Stimulated activated CD4-positive, alpha-beta T cell treated with anti-CD3 and anti-CD28 coated beads, TNF-alpha, amount 100 ng/mL, for 1 hour (primary cell): Measurements from ENCODE around the gene ZNRF2.

Experiments
- DNase-seq, 3 donors: peaks; one replicate each; pipeline ENCODE4 v3.0.0-alpha.2; 2020; ENCODE audit warnings: low read depth in 3 of 3, low spot score in 1 of 3

Gene ZNRF2

DNA sequence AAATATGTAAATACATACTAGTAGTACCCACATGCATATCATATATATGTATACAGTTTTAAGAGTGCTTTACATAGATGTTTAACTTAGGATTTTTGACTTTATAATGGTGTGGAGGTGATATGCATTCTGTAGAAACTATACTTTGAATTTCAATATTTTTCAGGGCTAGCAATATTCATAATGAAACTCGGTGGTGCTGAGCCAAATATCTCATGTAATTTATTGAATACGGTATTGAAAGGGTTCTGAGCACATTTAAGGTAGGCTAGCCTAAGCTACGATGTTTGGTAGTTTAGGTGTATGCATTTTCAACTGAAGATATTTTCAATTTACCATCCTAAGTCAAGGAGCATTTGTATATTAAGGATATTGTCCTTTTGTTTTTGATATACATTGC is 36.0 kb downstream of the ZNRF2 start:
- no peak for DNase-seq

DNA sequence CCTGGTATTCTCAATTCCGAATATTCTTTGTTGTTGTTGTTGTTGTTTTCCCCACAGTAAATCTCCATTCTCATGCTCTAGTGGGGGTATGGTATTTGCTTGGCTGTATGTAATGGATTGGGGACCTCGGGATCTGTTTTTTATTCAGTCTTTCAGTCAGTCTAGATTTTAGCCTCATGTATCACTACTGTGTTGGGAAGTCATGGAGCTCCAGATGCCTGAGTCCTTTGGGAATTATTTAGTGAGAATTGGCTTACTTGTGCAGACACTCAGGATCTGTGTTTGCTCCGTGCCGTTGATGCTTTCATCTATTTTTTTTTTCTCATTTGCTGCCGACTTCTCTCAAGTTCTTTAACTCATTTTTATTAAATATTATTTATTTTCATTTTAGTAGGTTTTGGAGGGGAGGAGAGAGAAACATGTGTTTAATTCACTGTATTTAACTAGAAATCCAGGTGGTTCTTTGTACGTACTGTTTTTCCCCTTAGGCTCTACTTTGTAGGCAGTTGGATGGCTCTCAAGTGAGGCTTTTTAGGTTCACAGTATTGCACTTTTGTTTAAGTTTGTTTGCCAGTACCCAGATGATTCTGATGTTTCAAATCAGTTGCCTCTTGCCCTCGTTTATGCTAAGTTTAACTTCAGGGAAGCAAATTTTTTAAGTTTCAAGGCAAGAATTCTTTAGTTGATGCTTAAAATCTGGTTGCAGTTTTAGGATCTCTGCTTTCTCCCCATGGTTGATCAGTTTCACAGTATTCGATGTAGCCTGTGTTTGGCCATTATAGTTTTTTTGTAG is 36.9 kb downstream of the ZNRF2 start:
- DNase-seq, result no peak

DNA sequence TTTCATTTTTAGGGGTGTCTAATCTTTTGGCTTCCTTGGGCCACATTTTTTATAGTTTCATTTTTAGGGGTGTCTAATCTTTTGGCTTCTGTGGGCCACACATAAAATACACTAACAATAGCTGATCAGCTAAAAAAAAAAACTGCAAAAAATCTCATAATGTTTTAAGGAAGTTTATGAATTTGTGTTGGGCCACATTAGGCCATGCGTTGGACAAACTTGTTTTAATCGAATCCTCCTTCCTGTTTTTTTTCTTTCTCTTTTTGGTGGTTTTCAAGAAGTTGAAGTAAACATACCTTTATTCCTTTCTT is 37.4 kb downstream of the ZNRF2 start:
- no peak for DNase-seq

DNA sequence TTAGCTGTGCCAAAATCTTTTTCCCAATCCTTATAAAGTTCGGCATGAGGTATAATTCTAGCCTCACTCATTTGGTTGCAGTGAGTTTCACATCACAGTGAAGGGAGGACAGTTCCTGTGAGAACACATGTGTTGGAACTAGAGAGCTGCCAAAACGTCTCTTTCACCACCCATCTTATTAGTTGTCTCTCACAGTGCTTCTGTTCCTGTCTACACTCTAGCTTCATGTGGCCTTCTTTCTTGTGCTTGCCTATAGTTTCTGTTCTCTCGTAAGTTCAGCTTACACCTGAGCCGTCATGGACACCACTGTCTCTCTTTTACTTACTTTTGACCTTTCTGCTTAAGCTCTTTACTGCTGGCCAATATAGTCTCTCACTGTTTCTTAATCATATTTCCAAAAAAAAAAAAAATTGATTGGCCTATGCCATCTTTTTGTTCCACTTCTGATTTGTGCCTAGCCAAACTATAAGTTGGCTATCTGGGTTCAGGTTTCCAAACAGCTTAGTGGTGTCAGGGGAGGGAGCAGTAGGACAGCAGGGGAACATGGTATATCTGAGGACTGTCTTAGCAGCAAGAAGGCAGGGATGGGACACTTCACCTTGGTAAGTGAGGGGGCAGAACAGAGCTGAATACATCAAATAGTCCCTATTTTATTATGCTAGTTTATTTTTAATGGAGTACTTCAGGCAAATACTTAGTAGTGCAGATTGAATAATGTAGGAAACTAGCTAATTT is 38.0 kb downstream of the ZNRF2 start:
- DNase-seq, result no peak

DNA sequence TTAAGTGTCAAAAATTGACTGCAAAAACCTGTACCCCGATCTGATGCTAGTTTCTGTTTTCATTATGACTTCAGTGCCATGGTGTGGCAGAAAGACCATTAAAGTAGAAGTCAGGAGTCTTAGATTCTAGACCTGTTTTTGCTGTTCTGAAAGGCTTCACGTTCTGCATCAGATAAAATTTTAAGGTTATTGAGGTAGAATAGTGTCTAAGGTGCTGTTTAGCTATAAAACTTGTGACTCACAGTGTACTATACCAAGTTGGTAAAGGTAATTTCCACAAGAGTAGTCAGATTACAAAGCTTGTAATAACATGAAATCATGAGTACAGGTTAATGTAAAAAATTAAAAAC is 38.6 kb downstream of the ZNRF2 start:
- no peak for DNase-seq

DNA sequence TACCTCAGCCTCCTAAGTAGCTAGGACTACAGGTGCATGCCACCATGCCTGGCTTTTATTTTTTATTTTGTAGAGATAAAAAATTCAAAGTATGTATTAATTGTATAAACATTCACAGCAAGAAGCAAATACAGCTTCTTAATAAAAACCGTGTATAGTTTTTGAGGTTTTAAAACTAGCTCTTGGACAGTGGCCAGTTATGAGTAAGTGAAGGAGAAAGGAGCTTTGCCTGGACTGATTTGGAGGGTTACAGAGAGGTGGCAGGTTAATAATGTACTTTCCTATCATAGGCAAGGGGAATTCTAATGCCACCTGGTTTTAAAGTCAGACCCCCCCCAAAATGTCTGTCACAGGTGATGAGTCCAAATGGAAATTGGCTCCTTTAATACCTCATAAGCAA is 43.4 kb downstream of the ZNRF2 start:
- no peak for DNase-seq

DNA sequence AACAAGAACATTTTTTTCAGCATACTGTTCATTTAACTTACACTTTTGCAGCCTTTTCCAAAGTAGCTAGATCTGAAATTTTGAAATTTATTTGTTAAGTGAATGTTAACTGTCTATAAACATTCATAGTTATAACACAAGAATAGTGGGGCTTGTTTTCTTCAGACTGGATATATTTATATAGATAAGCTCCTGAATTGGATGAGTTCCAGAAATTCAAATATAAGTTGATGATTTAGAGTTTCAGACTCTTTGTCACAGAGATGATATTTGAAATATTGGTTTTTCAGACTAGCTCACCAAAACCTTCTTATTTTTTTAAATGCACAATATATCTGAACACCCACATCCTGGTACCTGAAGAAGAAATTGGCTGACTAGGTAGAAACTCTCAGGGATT is 44.0 kb downstream of the ZNRF2 start:
- no peak for DNase-seq

DNA sequence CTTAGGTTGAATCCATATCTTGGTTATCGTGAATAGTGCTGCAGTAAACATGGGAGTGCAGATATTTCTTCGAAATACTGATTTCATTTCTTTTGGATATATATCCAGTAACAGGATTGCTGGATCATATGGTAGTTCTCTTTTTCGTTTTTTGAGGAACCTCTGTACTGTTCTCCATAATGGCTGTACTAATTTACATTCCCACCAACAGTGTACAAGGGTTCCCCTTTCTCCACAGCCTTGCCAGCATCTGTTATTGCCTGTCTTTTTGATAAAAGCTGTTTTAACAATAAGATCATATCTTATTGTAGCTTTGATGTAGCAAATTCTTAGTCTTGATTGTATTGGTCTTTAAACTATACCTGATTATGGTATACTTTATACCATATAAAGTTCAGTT is 45.3 kb downstream of the ZNRF2 start:
- DNase-seq, result no peak

DNA sequence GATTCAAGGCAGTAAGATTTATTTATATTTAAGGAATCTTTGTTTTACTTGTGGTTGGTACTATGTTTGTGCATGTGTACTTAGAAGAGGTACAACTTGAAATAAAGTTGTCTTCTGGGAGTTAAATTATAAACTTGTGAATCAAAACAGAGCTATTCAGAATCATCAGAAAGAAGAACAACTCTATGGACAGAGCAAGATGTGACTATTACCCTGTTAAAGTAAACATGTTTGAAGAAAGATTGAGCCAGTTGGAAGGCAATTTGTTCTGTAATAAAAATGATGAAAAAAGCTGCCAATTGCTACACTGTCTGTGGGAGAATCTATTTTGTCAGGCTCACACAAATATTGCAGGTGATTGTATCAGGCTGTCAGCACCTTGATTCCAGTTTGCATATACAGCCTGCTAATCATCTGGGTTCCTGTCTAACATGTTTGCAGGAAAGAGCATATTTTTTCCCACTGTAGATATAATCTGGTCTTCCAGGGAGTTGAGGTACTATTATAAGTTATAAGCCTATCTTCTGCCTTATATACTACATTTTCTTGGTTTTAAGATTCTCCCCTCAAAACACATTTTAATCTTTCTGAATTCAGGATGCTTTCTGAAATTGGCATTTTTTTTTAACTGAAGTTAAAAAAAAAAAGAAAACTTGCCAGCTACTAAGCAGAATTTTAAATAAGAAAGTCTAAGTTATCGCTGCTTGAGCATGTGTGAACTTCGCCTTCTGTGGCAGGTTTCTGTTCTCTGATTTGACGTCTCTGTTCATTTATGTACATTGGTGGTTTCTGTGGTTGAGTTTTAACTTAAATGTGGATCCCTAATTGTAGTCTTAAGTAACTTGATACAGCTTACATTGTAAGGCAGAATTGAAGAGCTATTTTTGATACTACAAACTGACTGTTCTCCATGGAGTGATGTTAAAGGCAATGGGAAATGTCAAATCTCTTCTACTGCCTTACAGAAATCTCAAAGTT is 46.0 kb downstream of the ZNRF2 start:
- DNase-seq, result no peak

DNA sequence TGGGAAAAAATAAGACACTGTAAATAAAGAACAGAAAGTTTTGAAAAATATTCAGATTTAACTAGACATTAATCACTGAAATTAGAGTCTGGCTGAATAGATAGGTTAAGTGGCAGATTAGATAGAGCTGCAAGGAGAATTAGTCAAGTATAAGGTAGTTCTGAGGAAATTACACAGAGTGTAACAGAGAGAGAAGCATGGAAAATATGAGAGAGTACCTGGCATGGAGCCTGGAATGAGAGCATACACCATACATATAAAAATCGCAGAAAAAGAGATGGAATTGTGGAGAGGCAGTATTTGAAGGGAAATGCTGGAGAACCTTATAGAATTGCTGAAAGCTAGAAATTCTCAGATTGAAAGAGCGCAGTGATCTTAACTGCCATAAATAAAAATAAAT is 46.9 kb downstream of the ZNRF2 start:
- DNase-seq, result no peak

DNA sequence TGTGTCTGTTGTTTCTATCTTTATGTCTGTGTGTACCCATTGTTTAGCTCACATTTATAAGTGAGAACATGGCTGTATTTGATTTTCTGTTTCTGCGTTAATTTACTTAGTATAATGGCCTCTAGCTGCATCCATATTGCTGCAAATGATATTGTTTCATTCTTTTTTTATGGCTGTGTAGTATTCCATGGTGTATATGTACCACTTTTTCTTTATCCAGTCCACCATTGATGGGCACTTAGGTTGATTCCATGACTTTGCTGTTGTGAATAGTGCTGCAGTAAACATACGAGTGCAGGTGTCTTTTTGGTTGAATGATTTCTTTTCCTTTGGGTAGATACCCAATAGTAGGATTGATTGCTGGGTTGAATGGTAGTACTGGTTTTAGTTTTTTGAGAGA is 48.2 kb downstream of the ZNRF2 start:
- DNase-seq, result no peak

DNA sequence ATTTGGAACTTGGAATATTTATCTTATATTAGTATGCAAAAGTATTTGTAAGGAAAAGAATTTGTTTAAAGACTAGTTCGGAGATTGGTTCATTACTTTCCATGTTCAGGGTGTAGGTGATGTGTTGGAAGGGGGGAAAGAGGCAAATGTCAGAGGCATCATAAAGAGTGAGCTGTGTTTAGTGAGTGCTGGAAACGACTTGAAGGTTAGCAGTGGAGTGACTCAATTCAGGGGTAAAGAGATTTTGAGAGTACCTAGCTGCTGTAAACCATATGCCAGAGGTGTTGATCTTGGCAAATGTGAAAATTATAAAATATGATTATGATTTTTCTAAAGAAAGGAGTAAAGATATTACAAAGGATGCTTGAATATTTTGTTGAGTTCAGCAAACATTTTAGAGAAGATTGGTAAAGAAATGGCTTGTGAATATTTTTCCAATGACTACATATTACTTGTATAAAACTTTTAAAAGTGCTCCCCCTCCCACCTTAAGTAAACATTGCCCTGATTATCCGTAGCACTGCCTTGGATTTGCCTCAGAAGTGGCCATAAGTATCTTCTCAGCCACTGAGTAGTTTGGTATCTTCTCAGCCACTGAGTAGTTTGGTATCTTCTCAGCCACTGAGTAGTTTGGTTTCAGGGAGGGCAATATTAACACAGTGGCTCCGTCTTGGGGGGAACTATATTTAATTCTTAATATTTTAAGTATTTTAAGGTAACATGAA is 51.5 kb downstream of the ZNRF2 start:
- DNase-seq, result no peak

DNA sequence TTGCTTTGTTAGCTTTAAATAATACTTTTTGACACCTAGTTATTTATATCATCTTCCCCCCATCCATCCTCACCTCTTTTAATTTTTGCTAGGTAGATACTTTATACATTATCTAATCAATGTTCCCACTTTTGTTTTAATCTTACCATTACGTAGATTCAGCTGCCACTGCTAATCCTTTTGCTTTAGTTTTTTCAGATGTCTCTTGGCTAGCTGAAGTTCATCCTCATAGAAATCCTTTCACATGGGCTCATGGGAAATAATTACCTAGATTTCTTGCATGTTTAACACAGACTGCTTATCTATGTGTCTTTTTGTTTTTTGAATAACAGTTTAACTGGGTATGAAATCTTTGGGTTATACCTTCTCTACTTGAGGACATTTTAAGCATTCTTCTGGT is 60.1 kb downstream of the ZNRF2 start:
- DNase-seq, result no peak

DNA sequence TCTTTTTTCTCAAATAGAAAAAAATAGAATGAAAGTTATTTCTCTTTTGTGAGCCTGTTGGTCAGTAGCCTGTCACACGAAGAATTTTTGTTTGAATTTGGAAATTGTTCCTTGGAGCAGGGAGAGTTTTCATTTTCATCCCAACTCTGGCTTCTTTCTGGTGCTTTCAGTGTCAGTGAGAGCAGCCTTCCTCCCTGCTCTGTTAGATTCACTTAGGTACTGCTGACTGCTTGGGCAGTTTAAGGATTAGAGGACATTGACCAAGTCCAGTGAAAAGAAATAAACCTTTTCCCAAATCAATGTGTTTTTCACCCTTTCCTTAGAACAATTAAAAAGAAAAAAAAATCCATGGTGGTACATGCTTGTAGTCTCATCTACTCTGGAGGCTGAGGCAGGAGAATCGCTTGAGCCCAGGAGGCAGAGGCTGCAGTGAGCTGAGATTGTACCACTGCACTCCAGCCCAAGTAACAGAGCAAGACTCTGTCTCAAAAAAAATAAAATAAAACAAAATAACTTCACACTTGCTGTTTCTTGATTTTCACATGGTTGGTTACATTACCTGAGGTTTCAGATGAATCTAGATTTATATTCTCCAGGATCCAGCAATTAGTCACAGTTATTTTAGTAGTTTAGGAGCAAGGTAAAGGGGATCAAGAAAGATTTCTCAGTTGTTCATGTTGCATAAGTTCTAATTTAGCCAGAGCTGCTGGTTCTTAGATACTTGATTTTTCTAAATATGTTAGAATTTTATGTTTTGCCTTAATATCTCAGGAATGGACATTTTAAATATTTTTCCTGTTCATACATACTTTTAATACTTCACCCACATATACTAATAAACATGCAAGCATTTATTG is 63.1 kb downstream of the ZNRF2 start:
- DNase-seq, result no peak

DNA sequence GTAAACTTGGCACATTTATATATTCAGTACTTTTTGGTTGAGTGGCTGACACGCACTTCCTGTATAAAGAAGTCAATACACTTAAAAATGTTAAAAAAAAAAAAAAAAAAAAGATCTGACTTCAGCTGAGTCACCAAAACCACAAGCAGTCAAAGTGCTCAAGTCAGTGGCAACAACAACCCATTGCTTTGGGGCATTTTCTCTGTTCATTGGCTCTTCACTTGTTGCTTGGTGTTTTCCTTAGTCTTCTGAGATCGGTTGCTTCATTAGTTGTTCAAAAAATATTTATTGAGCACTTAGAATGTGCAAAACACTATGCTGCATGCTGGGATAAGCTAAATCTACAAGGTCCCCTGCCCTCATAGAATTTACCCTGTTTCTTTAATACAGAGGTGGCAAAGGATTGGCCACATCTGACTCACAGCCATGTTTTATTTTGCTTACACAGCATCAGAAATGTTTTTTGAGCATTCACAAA is 63.7 kb downstream of the ZNRF2 start:
- peak; percentile 2 to 28 (median 17) for DNase-seq

DNA sequence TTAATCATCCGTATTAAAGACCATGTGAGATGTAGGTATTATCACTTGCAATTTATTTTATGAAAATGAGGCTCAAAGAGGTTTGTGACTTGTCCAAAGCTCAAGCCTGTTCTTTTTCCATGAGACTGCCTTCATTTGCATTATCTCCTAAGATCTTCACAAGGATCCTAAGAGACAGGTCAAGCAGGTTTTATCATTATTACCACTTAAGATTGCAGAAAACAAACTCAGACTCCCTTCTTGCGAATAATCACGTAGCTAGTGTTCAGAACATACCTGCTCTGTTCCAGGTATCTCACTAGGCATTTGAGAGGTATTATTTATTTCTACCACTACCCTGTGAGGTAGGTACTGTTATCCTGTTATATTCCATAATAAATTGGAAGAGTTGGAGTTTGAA is 64.8 kb downstream of the ZNRF2 start:
- no peak for DNase-seq

DNA sequence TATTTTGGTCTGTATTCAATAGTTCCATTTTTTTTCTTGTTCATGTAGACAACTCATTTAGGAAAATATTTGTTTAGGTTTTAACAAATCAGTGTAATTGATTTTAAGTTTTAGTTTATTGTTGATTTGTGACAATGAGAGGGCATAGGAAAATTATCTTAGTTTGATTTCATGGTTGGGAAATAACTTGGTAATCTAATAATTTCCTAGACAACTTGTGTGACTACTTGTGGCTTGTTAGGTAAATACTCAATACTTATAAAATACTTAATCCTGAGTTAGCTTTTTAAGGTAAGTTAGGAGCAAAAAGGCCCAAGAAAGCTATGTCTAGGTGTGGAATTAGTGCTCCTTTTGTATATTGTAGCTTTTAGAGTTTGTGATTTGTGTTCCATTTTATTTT is 65.4 kb downstream of the ZNRF2 start:
- no peak for DNase-seq

DNA sequence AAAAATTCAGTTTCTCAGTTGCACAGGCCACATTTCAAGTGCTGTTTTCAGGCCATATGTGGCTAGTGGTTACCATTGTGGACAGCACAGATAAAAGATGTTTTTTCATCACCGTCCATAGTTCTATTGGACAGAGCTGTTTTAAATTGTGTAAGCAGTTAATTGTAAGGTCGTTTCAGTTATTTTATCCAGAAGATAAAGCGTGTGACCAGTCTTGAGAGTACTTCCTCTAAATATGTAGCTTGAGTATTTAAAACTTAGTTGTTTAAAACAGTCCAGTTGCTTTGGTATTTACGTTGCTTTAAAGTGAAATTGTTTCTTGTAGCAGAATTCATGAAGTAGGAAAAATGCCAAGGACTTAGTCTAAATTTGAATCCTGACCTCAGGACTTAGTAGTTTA is 66.9 kb downstream of the ZNRF2 start:
- DNase-seq, result no peak

DNA sequence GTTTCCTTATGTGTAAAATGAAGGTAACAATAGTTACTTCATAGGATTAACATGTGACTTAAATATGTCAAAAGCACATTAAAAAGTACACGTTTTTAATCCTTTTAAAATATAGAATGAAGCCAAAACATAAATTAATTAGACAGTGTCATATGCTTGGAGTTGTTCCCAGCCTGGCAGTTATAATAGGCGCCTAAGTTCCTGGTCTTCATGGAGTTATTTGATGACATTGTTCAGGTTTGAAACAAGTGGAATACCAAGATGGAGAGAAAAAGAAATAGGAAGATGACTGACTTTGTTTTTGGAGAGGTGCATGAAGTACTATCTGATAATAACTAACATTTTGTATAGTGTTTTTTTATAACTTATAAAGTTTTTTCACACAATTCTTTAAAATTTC is 67.3 kb downstream of the ZNRF2 start:
- no peak for DNase-seq

DNA sequence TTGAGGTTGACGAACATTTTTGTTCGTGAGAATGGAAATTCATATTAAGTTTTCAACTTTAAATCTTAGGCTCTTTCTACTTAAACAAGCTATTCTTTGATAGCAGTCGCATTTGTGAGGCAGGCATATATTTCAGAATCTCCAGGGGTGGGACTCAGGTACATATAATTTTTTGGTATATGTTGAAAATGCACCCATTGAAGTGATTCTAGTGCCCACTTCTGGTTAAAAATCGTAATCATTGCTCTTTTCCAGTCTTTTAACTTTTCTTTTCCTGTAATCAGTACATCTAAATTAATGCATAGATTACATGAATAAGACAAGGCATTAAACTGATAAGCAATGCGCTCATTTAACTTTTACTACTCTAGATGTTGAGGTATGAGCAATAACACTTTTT is 67.8 kb downstream of the ZNRF2 start:
- DNase-seq, result no peak
